Neural progenitor cell (in vitro differentiated cells): ENCODE measurements around the gene GABRB1.

Source experiments
- EZH2 ChIP-seq: fragments of 200-600 bp; sonication (generic); IDR thresholded peaks from 2 replicates; pipeline ENCODE4 v1.6.1; 2017; ENCODE audit warnings: antibody characterized with exemption, mild to moderate bottlenecking, moderate library complexity
- TF ChIP-seq, protein P1 (sequence below): fragments of 200-600 bp; sonication (generic); IDR thresholded peaks from 2 replicates; pipeline ENCODE4 v1.5.1; 2017; ENCODE audit warnings: antibody characterized with exemption, mild to moderate bottlenecking

DNA sequence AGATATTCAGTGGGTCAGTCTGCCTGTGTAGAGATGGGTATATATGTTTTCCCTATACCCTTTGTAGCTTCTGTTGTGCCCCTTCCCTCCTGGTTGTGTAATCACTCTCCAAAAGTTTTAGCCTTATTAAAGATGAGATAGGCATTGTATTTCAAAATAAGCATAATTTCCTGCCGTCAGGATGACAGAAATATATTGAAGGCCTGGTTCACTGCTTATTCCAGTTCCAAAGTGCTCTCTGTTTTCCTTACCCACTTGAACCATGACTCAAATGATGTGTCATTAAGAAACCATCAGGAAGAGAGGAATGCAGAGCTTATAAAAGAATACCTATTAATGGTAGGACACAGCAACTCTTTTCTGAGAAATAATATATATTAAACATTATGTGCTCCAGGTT, 178.5 kb downstream of the GABRB1 start:
- TF ChIP-seq, protein P1, sequence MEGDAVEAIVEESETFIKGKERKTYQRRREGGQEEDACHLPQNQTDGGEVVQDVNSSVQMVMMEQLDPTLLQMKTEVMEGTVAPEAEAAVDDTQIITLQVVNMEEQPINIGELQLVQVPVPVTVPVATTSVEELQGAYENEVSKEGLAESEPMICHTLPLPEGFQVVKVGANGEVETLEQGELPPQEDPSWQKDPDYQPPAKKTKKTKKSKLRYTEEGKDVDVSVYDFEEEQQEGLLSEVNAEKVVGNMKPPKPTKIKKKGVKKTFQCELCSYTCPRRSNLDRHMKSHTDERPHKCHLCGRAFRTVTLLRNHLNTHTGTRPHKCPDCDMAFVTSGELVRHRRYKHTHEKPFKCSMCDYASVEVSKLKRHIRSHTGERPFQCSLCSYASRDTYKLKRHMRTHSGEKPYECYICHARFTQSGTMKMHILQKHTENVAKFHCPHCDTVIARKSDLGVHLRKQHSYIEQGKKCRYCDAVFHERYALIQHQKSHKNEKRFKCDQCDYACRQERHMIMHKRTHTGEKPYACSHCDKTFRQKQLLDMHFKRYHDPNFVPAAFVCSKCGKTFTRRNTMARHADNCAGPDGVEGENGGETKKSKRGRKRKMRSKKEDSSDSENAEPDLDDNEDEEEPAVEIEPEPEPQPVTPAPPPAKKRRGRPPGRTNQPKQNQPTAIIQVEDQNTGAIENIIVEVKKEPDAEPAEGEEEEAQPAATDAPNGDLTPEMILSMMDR, result no peak
- TF ChIP-seq EZH2, result no peak
